Measurements from ENCODE around the gene LRFN3. TPM values are rescaled to one million over a fixed set of nuclear protein-coding genes. Genes with fewer than 3 reads are reported as not detected.
A peak's percentile ranks its signal among the peaks of the same experiment; 100 is the strongest.
"Not testable (repeated sequence)": the region's sequence is repeated elsewhere in the genome, so short reads cannot be mapped to it uniquely, and the experiment has no call there.

LRFN3 gene
- total RNA-seq, 4 donors from 2014 or later = 6.7 to 18.5 (median 9.1) TPM

DNA sequence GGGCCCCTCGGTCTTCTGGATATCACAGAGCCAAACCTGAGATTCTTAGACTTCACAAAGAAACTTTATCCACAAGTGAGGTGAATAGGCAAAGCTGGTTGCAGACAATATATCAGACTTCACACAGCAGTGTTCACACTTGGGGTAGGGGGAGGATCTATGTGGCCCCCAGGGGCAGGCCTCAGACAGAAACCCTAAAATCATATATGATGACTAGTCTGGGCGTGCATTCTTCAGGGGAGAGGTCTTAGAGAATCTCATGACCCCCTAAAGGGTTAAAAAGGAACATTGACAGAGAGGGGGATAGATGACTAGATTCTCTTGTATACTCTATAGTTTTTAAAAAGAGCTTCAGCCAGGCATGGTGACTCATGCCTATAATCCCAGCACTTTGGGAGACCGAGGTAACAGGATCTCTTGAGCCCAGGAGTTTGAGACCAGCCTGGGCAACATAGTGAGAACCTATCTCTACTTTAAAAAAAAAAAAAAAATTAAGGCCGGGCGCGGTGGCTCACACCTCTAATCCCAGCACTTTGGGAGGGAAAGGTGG, 30.9 kb upstream of the LRFN3 start:
- WGBS, 2 donors (ENCODE audit: low coverage in 1 of 2) = 44 to 61% methylated on average over 3 to 5 of the region's 6 CpGs
- Histone ChIP-seq H3K9me3 (no peaks in the 10 kb centered on the region), H3K27ac (peak overlapping the region in 3 of 4 donors; percentile 56 to 97 (median 93)), H3K4me3 (no peak overlapping the region), H3K4me1 (peaks cover 0 to 44% (median 15%) of the 10 kb centered on the region in 3 donors), H3K27me3 (no peaks in the 10 kb centered on the region), H3K36me3 (no peaks in the 10 kb centered on the region)
- TF ChIP-seq, protein P1, sequence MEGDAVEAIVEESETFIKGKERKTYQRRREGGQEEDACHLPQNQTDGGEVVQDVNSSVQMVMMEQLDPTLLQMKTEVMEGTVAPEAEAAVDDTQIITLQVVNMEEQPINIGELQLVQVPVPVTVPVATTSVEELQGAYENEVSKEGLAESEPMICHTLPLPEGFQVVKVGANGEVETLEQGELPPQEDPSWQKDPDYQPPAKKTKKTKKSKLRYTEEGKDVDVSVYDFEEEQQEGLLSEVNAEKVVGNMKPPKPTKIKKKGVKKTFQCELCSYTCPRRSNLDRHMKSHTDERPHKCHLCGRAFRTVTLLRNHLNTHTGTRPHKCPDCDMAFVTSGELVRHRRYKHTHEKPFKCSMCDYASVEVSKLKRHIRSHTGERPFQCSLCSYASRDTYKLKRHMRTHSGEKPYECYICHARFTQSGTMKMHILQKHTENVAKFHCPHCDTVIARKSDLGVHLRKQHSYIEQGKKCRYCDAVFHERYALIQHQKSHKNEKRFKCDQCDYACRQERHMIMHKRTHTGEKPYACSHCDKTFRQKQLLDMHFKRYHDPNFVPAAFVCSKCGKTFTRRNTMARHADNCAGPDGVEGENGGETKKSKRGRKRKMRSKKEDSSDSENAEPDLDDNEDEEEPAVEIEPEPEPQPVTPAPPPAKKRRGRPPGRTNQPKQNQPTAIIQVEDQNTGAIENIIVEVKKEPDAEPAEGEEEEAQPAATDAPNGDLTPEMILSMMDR (IDR thresholded peaks at IDR 0.05) = no peak
- TF ChIP-seq POLR2A (IDR thresholded peaks at IDR 0.05) (no peak), EP300 (IDR thresholded peaks at IDR 0.05) (no peak), POLR2AphosphoS5 (IDR thresholded peaks at IDR 0.05) (no peak)
- no peak for ATAC-seq

GRCh38 chr19:35907377-35907745, 28.8 kb upstream of the LRFN3 start:
- no peaks in the 10 kb centered on the region for H3K27me3 ChIP-seq
- WGBS, 2 donors (ENCODE audit: low coverage in 1 of 2) = no CpG with 5 or more reads among the region's 12 CpGs
- no peaks in the 10 kb centered on the region for H3K9me3 ChIP-seq
- peak overlapping the region in 1 of 2 donors; percentile 37 for H3K4me3 ChIP-seq
- peak overlapping the region in 3 of 4 donors; percentile 70 to 97 (median 93) for H3K27ac ChIP-seq
- H3K4me1 ChIP-seq = peaks cover 0 to 31% (median 6%) of the 10 kb centered on the region in 3 donors
- ATAC-seq = no peak
- TF ChIP-seq EP300 (IDR thresholded peaks at IDR 0.05) (no peak), POLR2AphosphoS5 (IDR thresholded peaks at IDR 0.05) (no peak), POLR2A (IDR thresholded peaks at IDR 0.05) (no peak)
- TF ChIP-seq, protein P1 (IDR thresholded peaks at IDR 0.05) = no peak
- no peaks in the 10 kb centered on the region for H3K36me3 ChIP-seq

DNA sequence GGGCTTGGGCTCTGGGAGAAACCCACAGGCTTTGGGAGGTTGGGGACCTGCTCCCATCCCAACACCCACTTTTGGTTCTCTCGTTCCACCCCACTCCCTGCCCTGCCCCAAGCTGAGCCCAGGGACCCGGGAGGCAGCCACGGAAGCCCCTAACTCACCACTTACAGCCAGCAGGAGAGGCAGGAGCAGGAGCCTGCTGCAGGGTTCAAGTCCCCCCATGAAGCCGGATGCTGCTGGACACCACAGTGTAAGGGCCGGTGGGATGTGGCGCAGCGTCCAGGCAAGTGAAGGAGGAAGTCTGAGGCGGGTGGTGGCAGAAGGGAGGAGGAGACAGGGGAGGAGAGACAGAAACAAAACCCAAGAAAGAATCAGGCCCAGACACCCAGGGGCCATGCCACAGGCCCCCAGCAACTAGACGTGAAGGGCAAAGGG, 28.1 kb upstream of the LRFN3 start, which contains the start of gene TYROBP:
Gene TYROBP (minus strand): TSS at position 286 of the 432 bp plus-strand sequence. CDS start 67 bp downstream, at position 219.
- peak within 1 kb of the TSS in 1 of 2 donors; percentile 37 for H3K4me3 ChIP-seq
- ATAC-seq = no peak

GRCh38 chr19:35908973-35909683, 27.0 kb upstream of the LRFN3 start:
- H3K4me1 ChIP-seq = peaks cover 0 to 27% (median 6%) of the 10 kb centered on the region in 3 donors
- H3K36me3 ChIP-seq = no peaks in the 10 kb centered on the region
- H3K27me3 ChIP-seq = no peaks in the 10 kb centered on the region
- ATAC-seq = peak; percentile 75
- TF ChIP-seq POLR2AphosphoS5 (IDR thresholded peaks at IDR 0.05) = no peak
- TF ChIP-seq EP300 (IDR thresholded peaks at IDR 0.05) = no peak
- no peak for TF ChIP-seq POLR2A (IDR thresholded peaks at IDR 0.05)
- H3K9me3 ChIP-seq = no peaks in the 10 kb centered on the region
- 72 to 89% methylated on average over 3 to 9 of the region's 10 CpGs for WGBS, 2 donors (ENCODE audit: low coverage in 1 of 2)
- H3K4me3 ChIP-seq = no peak overlapping the region
- peak overlapping the region in 3 of 4 donors; percentile 47 to 97 (median 93) for H3K27ac ChIP-seq

More for the DNA sequence above, 28.1 kb upstream of the LRFN3 start, which contains the start of gene TYROBP:
- 64 to 86% methylated on average over 6 of the region's 9 CpGs for WGBS, 2 donors (ENCODE audit: low coverage in 1 of 2)
- H3K9me3 ChIP-seq = no peaks in the 10 kb centered on the region
- H3K27ac ChIP-seq = peak within 1 kb of the TSS in 3 of 4 donors; percentile 70 to 97 (median 93)
- H3K4me1 ChIP-seq = peaks cover 0 to 31% (median 6%) of the 10 kb centered on the region in 3 donors
- peak; percentile 9 to 40 for TF ChIP-seq POLR2A (IDR thresholded peaks at IDR 0.05)
- no peak for TF ChIP-seq EP300 (IDR thresholded peaks at IDR 0.05)
- no peaks in the 10 kb centered on the region for H3K27me3 ChIP-seq
- no peaks in the 10 kb centered on the region for H3K36me3 ChIP-seq

- Histone ChIP-seq H3K9me3 (no peaks in the 10 kb centered on the region), H3K36me3 (no peaks in the 10 kb centered on the region), H3K27me3 (no peaks in the 10 kb centered on the region), H3K4me3 (no peak overlapping the region), H3K4me1 (peaks cover 0 to 27% (median 6%) of the 10 kb centered on the region in 3 donors), H3K27ac (peak overlapping the region in 3 of 4 donors; percentile 31 to 58 (median 36))
- 20% methylated on average over 2 of the region's 6 CpGs; no CpG with 5 or more reads in 1 of the 2 donors for WGBS, 2 donors (ENCODE audit: low coverage in 1 of 2)
- TF ChIP-seq, protein P1 (IDR thresholded peaks at IDR 0.05) = no peak
- TF ChIP-seq POLR2AphosphoS5 (IDR thresholded peaks at IDR 0.05) = no peak
- no peak for TF ChIP-seq POLR2A (IDR thresholded peaks at IDR 0.05)
- no peak for TF ChIP-seq EP300 (IDR thresholded peaks at IDR 0.05)
- no peak for ATAC-seq
Measured at GRCh38 chr19:35909684-35910035, 26.5 kb upstream of the LRFN3 start.

DNA sequence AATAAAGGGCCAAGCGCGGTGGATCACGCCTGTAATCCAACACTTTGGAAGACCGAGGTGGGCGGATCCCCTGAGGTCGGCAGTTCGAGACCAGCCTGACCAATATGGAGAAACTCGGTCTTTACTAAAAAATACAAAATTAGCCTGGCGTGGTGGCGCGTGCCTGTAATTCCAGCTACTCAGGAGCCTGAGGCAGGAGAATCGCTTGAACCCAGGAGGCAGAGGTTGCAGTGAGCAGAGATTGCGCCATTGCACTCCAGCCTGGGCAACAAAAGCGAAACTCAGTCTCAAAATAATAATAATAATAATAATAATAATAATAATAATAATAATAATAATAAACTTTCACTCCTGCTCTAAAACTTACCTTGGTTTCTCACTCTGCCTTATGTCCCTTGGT, 25.8 kb upstream of the LRFN3 start:
- Histone ChIP-seq H3K27ac (peak overlapping the region in 1 of 4 donors; percentile 58), H3K4me1 (peaks cover 0 to 27% (median 6%) of the 10 kb centered on the region in 3 donors)
- not testable (repeated sequence) for H3K9me3 ChIP-seq, H3K27me3 ChIP-seq, ATAC-seq, H3K4me3 ChIP-seq, H3K36me3 ChIP-seq
- 89 to 94% methylated on average over 6 to 14 of the region's 14 CpGs for WGBS, 2 donors (ENCODE audit: low coverage in 1 of 2)
